Measurements from ENCODE around the gene RAPGEF1.

- TF ChIP-seq EZH2 (IDR thresholded peaks at IDR 0.05; ENCODE audit: insufficient read depth, poor library complexity, severe bottlenecking): no peak
- no peak for TF ChIP-seq EZH2phosphoT487 (IDR thresholded peaks at IDR 0.05; ENCODE audit: insufficient read depth, low read depth)
Observed at GRCh38 chr9:131673531-131673930, 66.3 kb downstream of the RAPGEF1 start.
